NCI-H2196 treated with DMSO at 0.1 percent for 48 hours (cell line): ENCODE results near the gene SHROOM4.

ENCODE experiments used
- DNase-seq: peaks from one replicate; lab custom pipeline; 2025; ENCODE audit not compliant: unreplicated experiment; lab: John Stamatoyannopoulos, UW

SHROOM4 gene

DNA sequence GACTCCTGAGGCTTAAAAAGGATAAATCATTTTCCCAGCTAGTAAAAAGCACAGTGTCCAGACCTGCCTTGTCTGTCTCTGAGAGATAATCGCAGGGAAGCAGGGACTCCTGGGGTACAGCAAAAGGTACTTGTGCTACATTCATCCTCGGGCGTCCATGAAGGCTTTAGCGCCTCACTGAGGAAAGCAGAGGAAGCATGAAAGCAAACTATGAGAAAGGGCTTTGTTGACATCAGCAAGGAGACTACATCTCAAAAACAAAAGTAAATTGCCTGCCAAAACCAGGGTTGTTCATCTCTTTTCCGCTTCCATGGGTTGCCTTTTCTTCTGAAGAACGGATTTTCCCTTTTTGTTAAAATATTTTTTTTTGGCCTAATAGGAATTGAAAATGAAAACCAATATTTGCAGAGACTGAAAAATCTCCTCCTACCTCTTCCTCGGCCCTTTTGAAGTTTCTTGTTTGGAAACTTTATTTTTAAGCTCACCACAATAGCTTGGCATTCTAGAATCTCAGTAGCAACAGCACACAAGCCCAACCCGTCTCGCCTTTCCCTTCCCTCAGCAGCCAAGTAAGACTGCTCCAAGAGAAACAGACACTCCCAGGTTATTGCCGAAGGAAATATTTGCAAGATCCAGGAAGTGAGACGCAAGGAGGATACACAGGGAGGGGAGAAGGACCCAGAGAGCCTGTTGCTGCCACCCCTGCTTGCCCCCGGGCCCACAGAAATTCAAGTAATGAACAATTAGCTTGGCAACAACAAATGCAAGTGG lies 195.0 kb downstream of the SHROOM4 start:
- no peak for DNase-seq

DNA sequence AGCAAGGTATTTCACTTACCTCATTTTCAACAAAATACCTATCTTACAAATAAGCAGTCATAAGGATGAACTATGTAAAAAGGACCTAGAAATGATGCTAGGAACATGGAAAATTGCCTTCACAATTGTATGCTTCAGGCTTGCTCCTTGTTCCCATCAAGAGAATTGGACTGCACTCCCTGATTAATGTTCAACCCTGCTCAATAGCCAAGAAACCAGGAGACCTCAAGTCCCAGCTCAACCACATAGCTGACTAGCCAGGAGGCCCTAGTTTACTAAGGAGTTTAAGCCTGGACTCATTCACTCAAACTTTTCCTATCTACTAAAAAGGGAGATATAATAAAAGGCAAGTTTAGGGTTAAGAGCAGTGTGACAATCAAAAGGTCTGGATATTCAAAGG lies 196.8 kb downstream of the SHROOM4 start:
- DNase-seq: no peak

DNA sequence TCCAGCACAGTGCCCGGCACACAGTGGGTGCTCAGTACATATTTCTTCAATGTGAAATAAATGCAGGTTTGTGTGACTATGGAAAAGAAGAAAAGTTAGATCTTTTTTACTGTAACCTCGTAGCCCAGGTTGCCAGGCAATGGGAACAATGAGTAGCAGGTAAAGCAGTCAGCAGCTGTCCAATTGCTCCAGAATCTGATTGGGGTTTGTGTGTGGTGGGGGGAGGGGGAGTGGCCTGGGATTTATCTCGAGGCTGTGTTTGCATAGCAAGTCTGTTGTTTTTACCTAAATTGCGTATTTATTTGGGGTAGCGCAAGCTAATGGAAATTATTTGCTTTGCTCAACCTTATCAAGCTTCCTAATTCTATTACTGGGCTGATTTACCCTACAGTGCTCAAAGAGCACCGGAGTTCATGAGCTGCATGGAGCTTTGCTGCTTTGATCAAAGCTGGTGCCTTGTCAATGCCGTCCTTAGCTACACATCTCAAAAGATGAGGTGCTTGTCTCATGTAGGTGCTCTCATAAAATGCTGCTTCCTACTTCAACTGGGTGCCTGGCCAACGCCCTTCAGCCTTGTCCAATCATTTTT lies 198.3 kb downstream of the SHROOM4 start:
- no peak for DNase-seq

DNA sequence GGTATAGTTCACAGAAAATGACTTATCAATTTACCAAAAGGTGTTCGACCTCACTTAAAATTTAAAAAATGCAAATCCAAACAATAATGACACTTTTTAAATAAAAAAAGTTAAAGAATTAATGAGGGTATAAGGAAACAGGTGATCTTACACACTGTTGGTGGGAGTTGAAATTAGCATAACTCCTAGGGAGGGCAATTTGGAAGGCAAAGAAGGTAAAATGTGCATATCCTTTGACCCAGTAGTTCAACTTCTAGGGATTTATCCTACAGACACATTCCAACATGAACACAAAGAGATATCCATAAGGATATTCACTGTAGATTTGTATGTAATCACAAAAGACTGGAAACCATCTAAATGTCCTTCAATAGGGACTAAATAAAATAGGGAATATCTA lies 199.5 kb downstream of the SHROOM4 start:
- DNase-seq: no peak

DNA sequence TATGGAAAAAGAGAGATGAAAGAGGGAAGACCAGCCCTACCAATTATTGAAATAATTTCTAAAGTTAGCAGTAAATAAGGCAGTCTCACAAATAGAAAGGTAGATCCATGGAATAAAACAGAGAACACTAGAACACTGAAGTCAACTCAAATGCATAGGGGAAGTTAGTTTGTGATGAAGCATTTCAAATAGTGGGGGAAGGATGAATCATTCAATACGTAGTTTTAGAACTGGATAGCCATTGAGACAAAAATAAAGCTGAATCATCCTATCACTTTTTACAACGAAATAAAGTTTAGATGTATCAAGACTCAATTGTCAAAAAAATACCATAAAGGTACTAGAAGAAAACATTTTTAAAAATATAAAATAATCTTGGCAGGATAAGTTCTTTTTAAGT lies 200.1 kb downstream of the SHROOM4 start:
- no peak for DNase-seq

DNA sequence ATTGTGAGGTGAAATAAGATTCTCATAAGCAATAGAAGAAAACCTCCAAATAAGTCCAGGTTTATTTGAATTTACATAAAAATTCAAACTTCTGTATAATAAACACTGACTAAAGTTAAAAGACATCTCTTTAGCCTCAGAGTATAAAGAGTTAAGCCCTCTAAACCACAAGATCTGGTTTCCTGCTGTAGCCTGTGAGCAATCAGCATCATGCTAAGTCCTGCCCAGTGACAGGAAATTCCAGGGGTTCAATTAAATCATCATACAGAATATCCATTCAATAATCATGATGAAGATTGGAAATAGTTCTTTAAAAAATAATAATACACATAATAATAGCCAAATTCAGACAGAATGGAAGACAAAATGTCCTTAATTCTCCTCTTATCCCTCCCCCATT lies 204.2 kb downstream of the SHROOM4 start:
- DNase-seq: no peak

DNA sequence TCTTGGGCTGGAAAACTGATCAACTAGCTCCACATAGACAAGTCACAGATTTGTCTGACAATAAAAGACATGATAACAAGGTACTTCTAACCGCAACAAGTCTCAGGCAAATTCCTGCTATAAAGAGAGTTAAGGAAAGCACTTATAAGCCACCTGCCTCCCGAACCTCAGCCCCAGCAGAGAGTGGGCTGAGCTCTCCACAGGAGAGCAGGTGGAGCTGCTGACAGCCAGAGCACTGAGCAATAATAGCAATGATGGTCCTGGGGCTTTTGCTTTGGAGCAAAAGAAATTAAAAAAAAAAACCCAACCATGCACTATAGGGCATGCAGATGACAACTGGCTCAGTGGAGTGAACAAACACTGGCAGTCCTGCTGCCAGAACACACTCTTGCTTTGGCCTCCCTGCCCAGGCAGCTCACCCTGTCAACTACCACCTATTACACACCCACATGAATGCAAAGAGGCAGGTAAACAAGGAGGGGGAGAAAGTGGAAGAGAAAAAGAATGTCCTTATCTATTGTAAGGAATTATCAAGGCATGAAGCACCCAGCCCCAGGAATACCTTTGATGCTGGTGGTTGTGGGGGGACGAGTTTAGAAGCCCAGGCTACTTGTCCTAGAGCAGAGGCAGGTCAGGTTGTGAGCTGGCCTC lies 207.6 kb downstream of the SHROOM4 start:
- DNase-seq: no peak

DNA sequence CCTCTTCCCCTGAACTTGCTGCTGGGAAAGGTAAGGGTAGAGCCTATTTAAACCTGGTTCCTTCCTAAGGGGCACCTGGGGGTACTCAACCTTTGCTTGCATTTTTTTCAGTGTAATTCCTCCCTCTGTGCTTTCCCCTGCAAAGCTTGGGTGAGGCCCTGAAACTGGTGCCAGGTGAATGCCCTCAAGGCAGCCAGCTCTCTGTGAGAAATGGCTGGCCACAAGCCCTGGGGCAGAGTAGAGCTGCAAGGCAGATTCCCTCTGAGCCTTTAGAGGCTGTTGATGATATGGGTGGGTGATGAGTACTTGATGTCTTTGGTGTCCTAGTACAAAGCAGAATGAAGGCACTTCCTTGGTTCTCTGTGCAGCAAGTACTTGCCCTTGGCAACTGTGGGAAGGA lies 217.9 kb downstream of the SHROOM4 start:
- no peak for DNase-seq

DNA sequence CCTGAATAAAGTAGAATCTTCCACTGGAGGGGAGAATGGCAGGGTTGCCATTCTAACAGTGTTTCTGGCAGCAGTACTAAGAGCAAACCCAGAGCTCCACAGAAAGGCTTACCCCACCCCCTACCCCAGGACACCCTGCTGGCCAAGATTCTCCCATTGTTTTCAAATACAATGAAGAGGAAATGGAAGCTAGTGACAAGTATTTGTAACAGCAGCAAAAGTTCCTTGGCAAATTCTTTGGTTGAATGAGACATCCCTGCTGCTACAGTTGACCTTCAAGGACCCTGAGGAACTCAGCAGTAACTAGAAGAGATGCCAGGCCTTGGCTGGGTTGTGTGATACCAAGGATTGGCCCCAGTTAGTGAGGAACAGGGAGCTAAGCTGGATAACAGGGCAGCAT lies 219.2 kb downstream of the SHROOM4 start:
- DNase-seq: no peak

DNA sequence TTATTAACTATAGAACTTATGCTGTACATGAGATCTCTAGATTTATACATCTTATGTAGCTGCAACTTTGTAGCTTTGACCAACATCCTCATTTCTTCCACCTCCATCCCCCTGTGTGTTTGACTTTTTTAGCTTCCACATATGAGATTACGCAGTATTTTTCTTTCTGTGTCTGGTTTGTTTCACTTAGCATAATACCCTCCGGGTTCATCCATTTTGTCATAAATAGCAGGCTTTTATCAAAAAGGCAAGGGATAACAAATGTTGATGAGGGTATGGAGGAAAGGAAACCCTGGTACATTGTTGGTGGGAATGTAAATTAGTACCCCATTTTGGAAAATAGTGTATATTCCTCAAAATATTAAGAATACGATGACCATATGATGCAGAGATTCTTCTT lies 227.0 kb downstream of the SHROOM4 start:
- no peak for DNase-seq

DNA sequence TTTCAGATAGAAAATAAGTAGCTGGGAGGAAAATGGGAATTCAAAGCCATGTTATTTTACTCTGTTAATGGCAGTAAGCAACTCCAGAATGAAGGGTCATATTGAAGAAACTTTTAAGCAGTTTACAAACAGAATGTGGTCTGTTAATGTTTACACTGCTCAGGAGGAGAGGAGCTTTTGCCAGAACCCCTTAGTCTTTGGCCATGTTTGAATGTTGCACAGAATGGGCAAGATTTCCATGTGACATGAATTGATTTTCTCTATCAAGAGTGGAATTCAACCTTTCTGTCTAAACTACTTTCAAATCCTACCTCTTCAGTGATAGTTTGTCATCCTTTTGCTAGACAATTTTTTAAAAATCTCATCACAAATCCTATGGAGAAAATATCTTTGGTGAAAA lies 227.6 kb downstream of the SHROOM4 start:
- DNase-seq: no peak

DNA sequence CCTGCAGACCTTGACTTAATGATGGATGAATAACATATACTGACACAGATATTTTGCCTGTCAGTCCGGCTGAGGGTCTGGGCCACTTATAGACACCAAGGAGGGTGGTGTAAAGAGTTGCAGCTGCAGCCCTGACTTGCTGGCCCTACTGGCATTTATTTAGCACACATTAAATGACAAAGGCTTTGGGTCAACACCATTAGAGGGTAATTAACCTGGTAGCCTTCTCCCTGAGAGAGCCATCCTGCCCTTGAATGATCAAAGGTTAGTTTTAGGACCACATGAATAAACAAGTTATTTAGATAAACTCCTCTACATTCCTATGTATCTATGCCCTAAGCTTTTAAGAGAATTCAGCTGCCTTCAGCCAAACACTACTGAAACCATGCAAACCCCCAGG lies 232.6 kb downstream of the SHROOM4 start:
- DNase-seq: no peak

DNA sequence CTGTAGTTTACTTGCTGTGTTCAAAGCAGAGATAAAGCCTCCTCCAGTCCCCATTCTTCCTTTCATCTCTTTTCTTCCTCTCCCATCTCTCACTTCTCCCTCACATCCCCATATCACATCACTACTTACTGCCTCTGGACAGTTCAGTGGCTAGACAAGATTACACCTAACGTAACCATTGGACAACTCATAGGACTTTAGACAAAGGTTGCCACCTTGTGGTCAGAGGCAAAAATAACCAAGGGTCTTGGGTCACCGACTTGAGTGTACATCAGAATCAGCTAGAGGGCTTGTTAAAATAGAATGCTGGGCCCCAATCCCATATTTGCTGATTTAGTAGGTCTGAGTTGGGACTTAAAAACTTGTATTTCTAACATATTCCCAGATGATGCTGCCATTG lies 234.0 kb downstream of the SHROOM4 start:
- no peak for DNase-seq

DNA sequence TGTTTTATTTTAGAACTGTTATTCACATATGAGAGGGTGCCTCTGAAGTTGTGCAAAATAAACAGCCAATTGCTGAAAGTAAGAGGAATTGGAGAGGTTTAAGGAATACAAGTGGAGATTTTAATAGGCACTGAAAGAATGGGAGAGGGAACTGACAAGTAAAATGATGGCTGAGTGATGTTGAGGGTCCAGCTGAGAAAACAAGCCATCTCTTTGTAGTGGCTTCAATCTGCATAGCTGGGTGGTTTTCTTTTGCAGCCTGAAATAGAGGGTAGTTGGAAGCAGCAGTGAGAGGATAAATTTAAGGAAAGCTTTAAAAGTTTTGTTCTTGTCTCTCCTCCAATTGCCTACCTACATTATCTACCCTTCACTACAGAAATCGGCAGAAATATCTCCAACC lies 236.7 kb downstream of the SHROOM4 start:
- no peak for DNase-seq

DNA sequence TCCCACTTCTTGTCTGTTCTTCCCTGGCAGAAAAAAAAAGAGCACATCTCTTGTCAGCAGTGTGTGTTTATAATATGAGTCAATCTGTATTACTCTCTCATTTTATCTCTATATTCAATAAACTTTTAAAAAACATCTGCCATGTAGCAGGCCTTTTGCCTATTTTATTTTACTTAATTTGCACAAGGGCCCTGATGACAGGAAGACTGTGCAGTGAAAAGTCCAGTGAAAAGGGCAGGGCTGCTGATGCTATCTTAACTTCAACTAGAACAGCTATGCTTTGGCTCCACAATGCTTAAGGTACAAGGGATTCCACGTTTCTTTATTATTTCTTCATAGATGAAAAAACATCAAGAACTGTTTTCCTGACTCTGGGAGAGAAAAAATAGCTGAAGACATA lies 246.4 kb downstream of the SHROOM4 start:
- DNase-seq: no peak

DNA sequence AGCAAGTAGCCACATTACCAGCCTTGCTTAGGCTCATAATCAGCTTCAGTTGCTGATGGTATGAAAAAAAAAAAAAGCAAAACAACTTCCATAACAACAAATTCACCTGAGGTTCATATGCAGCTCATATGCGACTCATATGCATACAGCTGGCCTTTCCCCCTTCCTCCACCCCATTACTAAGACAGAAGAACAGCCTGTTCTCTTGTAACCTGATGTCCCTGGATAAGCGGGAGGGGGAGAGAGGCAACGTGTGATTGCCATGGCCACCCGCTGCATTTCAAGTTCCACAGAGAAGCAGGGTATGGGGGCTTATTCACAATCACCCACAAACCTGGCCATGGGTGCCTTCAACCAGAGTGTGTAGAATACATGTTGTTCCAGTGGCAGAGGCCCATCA lies 248.3 kb downstream of the SHROOM4 start:
- no peak for DNase-seq
